22Rv1 (cell line): ENCODE measurements around the gene AKAP8L.

Source experiments
- H3K27ac ChIP-seq: fragments of 450-650 bp; 2 replicates; pipeline ENCODE4 v1.5.1; 2017
- ZFX ChIP-seq: fragments of 450-650 bp; IDR thresholded peaks from 2 replicates; pipeline ENCODE4 v1.6.1; 2017; ENCODE audit warnings: antibody characterized with exemption, borderline replicate concordance
- TF ChIP-seq, protein P1 (sequence below): fragments of 450-650 bp; IDR thresholded peaks from 2 replicates; pipeline ENCODE4 v1.5.1; 2017; ENCODE audit warnings: mild to moderate bottlenecking

The AKAP8L gene

DNA sequence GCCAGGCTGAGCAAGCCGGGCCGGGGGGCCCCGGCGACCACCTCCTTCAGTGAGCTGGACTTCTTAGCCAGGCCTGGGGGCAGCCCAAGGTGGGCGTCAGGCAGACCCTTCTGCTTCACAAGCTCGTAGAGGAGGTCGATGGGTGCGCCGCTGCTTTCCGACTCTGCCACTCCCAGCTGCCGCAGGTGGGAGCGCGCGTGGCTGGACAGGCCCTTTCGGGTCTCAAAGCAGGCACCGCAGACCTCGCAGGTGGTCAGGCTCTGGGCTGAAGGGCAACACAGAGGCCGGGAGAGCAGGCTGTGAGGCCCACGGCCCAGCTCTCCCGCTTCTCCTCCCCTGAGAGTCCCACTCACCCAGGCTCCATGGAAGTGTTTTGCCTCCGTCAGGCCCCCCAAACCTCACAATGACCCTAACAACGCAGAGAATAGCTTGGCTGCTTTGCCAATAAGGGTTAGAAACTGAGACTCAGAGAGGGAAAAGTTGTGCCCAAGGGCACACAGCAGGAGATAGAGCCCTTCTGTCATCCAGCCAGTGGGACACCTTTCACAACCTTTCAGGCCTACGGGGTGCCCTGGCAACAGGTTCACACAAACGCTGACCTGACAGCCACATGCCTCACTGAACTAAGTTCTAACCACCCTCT is 11.2 kb upstream of the AKAP8L start:
- no peak for TF ChIP-seq ZFX
- TF ChIP-seq, protein P1, sequence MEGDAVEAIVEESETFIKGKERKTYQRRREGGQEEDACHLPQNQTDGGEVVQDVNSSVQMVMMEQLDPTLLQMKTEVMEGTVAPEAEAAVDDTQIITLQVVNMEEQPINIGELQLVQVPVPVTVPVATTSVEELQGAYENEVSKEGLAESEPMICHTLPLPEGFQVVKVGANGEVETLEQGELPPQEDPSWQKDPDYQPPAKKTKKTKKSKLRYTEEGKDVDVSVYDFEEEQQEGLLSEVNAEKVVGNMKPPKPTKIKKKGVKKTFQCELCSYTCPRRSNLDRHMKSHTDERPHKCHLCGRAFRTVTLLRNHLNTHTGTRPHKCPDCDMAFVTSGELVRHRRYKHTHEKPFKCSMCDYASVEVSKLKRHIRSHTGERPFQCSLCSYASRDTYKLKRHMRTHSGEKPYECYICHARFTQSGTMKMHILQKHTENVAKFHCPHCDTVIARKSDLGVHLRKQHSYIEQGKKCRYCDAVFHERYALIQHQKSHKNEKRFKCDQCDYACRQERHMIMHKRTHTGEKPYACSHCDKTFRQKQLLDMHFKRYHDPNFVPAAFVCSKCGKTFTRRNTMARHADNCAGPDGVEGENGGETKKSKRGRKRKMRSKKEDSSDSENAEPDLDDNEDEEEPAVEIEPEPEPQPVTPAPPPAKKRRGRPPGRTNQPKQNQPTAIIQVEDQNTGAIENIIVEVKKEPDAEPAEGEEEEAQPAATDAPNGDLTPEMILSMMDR, result no peak
- H3K27ac ChIP-seq, result no peak overlapping the region

- H3K27ac ChIP-seq, result no peak overlapping the region
- TF ChIP-seq, protein P1, result no peak
- no peak for TF ChIP-seq ZFX
These were observed 10.4 kb upstream of the AKAP8L start for GRCh38 chr19:15428956-15429824.

- H3K27ac ChIP-seq, result no peak overlapping the region
- no peak for TF ChIP-seq ZFX
- TF ChIP-seq, protein P1, result no peak
These were observed 9.2 kb upstream of the AKAP8L start for GRCh38 chr19:15427991-15428471.

DNA sequence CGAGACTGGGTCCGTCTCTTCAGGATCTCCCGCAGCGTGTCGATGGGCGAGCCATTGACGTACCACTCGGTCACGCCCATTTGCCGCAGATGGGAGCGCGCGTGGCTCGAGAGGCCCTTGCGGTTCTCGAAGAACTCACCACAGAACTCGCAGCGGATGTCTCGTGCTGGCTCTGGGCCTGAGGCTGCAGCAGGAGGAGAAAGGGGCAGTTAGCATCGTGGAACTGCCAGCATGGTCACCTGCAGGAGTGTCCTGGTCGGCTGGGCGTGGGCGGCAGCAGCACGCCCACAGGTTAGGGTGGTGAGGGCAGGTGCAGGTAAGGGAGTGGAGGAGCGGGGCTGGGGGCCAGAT is 8.5 kb upstream of the AKAP8L start:
- no peak overlapping the region for H3K27ac ChIP-seq
- TF ChIP-seq, protein P1, result no peak
- TF ChIP-seq ZFX, result no peak

GRCh38 chr19:15426485-15427349 is 7.9 kb upstream of the AKAP8L start:
- H3K27ac ChIP-seq, result no peak overlapping the region
- TF ChIP-seq, protein P1, result no peak
- TF ChIP-seq ZFX, result no peak

- H3K27ac ChIP-seq, result no peak overlapping the region
- TF ChIP-seq, protein P1, result no peak
- no peak for TF ChIP-seq ZFX
These were observed 6.6 kb upstream of the AKAP8L start for GRCh38 chr19:15425321-15425950.
